Measurements from ENCODE around the gene B3GALT5.

DNA sequence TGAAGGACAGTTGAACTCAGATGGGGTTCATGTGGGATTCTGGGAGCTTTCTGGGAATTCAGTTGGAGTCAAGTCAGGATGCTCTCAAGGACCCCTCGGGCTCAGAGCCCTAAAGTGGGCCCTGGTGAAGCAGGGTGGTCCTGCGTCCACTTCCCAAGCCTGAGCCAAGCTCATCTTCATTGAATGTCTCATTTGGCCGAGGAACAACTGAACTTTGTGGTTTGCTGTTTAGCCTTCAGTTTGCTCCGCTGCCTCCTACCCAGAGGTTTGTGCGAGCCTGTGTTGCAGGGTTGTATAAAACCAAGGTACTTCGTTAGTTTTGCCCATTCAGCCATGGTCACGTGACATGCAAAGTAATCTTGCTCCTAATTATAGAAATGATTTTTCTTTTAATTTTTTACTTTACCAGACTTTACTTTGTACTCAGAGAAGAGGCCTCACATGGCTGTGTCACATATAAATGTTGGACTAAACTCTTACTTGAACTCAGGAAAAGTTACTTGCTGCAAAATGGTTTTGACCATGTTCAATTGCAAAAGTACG is 49.7 kb downstream of the B3GALT5 start:
- TF ChIP-seq, protein P1, sequence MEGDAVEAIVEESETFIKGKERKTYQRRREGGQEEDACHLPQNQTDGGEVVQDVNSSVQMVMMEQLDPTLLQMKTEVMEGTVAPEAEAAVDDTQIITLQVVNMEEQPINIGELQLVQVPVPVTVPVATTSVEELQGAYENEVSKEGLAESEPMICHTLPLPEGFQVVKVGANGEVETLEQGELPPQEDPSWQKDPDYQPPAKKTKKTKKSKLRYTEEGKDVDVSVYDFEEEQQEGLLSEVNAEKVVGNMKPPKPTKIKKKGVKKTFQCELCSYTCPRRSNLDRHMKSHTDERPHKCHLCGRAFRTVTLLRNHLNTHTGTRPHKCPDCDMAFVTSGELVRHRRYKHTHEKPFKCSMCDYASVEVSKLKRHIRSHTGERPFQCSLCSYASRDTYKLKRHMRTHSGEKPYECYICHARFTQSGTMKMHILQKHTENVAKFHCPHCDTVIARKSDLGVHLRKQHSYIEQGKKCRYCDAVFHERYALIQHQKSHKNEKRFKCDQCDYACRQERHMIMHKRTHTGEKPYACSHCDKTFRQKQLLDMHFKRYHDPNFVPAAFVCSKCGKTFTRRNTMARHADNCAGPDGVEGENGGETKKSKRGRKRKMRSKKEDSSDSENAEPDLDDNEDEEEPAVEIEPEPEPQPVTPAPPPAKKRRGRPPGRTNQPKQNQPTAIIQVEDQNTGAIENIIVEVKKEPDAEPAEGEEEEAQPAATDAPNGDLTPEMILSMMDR (IDR thresholded peaks at IDR 0.05), result no peak
- TF ChIP-seq POLR2AphosphoS5 (IDR thresholded peaks at IDR 0.05) (no peak), POLR2A (IDR thresholded peaks at IDR 0.05) (no peak)

Measured in breast epithelium (tissue), 3 donors.